ENCODE measurements around the gene OPRL1.

OPRL1 gene

GRCh38 chr20:64080013-64080812 lies at the start of gene OPRL1:
OPRL1 (plus strand) TSS chr20:64080082; CDS start chr20:64092721, 12,639 bp downstream.
- in situ Hi-C loops (cut with MboI; ENCODE audit: low sequenced_read_pairs): no loop called here

DNA sequence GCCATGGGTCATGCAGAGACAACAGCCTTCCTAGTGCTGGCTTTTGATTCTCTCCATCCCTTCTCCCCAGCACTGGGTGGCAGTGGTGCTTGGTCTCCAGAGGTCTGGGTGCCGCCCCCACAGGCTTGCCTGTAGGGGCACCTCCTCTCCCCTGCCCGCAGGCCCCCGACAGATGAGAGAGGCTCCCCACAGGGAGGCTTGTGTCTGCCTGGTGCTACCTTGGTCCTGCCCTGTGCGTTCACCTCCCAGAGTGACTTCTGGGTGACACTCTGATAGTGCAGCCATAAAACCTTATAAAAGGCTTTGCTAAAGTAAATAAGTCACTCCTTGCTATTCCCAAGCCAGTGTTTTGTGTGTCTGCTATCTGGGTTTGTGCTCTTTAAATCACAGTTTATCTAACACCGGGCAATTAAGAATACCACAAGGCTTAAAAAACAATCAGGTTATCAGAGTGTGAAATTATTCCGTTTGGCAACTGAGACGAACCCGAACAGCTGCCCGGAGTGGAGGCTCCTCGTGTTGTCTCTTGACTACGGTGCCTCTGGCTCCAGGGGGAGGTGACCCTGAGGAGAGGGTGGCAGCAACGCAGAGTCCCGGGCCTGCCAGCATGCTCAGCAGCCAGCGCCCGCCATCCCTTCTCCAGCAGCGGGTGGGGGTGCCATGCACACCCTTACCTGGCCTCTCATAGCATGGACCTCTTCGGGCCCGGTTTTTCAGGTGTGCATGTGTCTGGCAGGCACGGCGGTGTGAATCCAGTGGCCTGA lies 49.3 kb upstream of the OPRL1 start:
- in situ Hi-C loops (cut with MboI; ENCODE audit: low sequenced_read_pairs): no loop called here

- in situ Hi-C loops (cut with MboI; ENCODE audit: low sequenced_read_pairs): no loop called here
Measured at GRCh38 chr20:64031822-64032314, 48.0 kb upstream of the OPRL1 start.

- in situ Hi-C loops (cut with MboI; ENCODE audit: low sequenced_read_pairs): no loop called here
Measured at GRCh38 chr20:64032706-64033624, 46.9 kb upstream of the OPRL1 start.

- in situ Hi-C loops (cut with MboI; ENCODE audit: low sequenced_read_pairs): no loop called here
Measured at GRCh38 chr20:64033981-64034493, 45.8 kb upstream of the OPRL1 start.

DNA sequence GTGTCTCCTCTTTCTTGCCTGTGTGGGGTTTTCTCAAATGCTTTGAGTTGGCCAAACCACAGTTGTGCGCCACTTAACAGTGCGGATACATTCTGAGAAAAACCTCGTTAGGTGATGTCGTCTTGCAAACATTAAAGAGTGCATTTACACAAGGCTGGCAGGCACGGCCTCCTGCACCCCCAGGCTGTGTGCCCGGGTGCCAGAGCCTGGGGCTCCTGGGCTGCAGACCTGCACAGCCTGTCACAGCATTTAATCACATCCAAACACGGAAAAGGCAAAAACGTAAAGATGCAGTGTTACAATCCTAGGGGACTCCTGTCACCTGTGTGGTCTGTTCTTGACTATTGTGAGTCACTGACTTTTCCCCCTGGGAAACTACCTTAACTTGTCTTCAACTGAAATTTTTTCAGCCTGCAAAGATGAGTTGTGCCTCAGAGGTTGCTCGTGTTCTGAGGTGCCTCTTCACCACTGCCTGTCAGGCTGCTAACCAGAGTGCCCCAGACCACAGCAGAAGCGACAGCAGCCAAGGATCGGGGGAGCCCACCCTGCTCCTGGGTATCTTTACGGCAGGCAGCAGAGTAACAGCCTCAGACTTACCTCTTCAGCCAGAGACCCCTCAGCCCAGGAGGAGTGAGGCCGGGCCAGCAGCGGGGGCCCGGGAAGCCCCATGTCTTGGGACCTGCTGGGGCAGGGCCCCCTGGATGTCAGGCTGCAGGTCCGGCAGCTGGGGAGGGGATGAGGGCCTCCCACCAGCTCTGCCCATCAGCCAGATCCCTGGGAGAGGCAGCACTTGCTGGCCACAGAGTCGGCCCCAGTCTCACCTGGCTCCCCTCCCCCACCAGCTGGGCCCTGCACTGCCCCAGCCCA lies 44.6 kb upstream of the OPRL1 start:
- in situ Hi-C loops (cut with MboI; ENCODE audit: low sequenced_read_pairs): no loop called here

- in situ Hi-C loops (cut with MboI; ENCODE audit: low sequenced_read_pairs): no loop called here
Measured at GRCh38 chr20:64035933-64036345, 43.9 kb upstream of the OPRL1 start, which contains the start of gene C20orf204. C20orf204 (plus strand) TSS chr20:64036182; CDS start chr20:64036324, 142 bp downstream.

DNA sequence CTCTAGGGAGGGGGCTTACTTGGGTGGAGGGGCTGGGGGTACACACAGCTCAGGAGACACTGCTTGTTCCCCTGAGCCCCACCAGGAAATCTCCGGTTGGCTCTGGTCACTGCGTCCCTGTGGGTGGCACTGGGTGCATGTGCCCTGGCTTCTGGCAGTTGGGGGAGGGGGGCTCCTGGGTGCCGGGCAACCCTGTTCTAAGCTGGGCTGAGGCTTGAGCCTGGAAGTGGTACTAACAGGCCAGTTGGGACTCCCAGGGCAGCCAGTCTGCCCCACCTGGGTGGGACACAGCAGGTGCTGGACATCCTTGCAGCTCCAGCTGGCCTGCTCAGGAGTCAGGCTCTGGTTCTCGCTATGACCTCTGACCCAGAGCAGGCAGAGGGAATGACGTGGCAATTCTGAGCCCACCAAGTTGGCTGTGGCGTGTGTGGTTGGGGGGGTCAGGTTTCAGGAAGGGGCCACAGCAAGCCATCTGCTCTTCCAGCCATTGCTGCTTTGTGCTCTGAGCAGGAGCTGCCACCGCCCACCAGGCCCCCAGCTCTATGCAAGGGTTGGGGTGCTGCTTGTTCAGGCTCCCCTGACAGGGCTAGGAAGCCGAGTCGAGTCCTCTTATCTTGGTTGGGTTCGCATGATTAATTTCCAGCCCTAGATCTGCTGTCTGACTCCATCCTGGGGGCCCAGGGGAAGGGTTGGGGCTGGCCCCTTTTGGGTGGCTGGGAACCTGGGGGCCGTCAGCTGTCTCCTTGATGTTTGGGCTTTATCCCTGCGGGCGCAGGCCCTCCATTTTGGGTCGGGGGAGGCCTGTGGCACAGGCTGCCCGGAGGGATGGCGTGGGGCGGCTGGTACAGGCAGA lies 43.3 kb upstream of the OPRL1 start:
- in situ Hi-C loops (cut with MboI; ENCODE audit: low sequenced_read_pairs): no loop called here

GRCh38 chr20:64037199-64037497 lies 42.7 kb upstream of the OPRL1 start:
- in situ Hi-C loops (cut with MboI; ENCODE audit: low sequenced_read_pairs): no loop called here

DNA sequence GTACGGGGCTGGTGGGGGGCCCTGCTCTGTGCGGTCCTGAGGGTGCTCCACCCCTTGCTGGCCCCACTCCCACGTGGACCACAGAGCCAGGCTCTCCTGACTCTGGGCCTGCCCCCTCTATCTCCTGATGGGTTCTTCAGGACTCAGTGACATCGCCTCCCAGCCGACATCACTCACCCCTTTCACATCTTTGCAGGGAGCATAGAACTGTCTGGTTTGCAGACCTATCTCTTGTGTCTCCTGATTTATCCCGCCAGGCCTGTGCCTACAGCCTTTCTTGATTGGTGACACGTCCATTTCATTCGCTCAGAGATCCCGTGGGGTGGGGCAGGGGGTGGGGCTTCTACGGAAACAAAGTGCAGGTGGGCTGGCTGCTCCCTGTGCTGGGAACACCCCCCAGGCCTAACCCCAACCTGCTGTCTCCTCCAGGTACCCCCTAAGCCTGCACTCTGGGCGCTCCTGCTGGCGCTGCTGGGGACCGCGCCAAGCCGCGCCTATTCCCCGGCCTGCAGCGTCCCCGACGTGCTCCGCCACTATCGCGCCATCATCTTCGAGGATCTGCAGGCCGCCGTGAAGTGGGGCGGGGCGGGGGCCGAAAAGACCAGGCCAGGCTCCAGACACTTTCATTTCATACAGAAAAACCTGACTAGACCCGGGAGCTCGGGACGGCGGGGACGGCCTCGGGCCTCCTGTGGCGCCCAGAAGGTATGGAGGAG lies 42.2 kb upstream of the OPRL1 start:
- in situ Hi-C loops (cut with MboI; ENCODE audit: low sequenced_read_pairs): no loop called here

DNA sequence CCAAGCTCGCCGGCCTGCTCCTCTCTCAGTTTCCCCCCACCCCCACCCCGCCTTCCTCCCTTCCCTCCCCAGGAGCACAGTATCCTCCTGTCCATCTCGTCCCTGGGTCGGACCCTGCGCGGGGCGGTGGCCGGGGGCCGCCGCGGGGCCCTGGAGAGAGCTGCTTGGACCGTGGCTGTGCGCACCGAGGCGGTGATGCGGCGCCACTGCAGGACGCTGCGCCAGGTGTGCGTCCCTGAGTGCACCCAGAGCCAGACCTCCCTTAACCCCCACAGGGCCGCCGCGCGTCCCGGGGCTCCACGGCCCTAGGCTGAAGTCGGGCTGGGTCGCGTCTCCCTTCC lies 41.7 kb upstream of the OPRL1 start:
- in situ Hi-C loops (cut with MboI; ENCODE audit: low sequenced_read_pairs): no loop called here

DNA sequence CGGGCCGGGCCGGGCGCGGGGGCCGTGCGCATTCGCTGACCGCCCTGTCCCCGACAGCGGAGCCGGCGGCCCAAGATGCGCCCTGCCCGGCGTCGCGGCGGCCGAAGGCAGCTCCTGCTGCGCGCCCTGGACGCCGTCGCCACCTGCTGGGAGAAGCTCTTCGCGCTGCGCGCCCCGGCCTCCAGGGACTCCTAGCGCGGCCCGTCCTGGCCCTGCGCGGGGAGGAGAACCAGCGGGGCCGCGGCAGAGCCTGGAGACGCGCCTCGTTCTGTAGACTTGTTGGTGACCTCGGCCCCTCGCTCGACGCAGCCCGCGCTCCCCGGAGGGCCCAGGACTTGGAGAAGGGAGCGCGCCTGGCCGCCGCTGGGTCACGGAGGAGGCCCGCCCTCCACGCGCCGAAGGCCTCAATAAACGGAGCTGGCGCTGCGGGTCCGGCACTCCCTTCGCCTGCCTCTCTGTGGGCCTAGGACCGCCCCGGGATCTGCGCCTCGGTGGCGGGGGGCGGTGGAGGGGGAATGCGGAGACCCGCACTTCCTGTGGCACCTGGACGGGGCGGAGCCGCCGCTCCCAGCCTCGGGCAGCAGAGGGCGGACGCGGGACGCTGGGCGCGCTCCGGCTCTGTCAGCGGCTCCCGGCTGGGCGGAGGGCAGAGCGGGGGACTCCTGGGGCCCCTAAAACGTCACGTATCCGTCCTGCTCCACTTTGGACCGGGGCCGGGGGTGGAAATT lies 41.2 kb upstream of the OPRL1 start:
- in situ Hi-C loops (cut with MboI; ENCODE audit: low sequenced_read_pairs): no loop called here

DNA sequence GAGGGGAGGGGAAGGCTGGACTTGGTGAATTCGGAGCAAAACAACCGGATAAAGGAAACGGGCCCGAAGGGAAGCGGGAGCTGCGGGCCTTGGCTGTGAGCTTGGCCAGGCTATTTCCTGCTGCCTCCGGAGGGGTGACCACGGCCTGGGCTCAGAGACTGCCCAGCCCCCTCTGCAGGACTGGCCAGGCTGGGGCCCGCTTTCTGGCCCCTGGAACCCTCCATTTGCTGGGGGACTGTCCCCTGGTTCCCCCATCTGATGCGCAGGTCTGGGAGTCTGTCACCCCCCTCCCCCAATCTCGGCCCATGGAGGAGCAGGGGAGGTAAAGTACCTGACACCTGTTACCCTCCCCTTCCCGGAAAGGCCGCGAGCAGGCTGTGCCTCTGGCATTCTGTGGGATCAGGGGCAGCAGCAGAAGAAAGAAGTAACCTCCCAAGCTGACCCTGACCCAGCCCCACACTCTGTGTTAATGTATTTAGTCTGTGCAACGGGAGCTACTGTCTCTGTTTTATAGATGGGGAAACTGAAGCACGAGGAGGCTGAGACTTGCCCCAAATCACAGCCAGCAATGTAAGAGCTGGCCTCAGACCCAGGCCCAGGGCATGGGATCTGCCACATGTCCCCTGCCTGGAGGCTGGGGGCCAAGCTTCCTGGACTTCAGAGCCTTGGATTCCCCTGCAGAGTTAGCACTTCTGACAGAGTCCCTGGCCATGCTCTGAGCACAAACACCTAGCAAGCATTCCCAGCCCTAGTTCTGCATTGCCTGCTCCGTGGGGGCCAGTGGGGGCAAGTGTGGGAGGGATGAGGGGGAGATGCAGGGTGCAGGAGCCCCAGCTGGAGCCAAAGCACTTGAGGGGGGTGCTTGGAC lies 40.4 kb upstream of the OPRL1 start:
- in situ Hi-C loops (cut with MboI; ENCODE audit: low sequenced_read_pairs): no loop called here

- in situ Hi-C loops (cut with MboI; ENCODE audit: low sequenced_read_pairs): no loop called here
Measured at GRCh38 chr20:64040231-64041039, 39.4 kb upstream of the OPRL1 start.

GRCh38 chr20:64041040-64041780 lies 38.7 kb upstream of the OPRL1 start:
- in situ Hi-C loops (cut with MboI; ENCODE audit: low sequenced_read_pairs): no loop called here

DNA sequence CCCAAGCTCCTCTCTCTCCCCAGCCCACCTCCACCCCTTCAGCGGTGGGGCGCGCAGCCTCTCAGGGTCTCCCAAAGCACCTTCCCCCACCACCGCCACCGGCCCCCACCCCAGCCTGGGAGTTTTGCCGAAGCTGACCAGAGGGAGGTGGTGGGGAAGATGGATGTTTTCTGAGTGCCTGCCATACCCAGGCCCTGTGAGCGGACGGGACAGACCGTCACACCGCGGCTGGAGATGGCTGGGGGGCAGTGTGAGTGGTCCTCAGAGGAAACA lies 38.2 kb upstream of the OPRL1 start:
- in situ Hi-C loops (cut with MboI; ENCODE audit: low sequenced_read_pairs): no loop called here

All from HL-60/S4 (cell line).